Naive B cell (primary cell): ENCODE results near the gene HEYL. TPM values are rescaled to one million over a fixed set of nuclear protein-coding genes. Genes with fewer than 3 reads are reported as not detected.

Experiments used
- polyA plus RNA-seq, 6 donors: library from polyadenylated mRNA; unstranded; fragments of 300-500 nt; fragmentation: Illumina TruSeq; gene quantifications; one replicate each; pipeline ENCODE4 v1.2.3, GENCODE V29; 2021; ENCODE audit warnings: low read depth in 6 of 6

HEYL gene
- polyA plus RNA-seq, 6 donors from 2014 or later: not detected

Other genes starting within 250 kb of the HEYL start
- 1 to 10 TPM in 1 of 6 donors, under 1 TPM in 1, not detected in 4; 0.95 to 1.3 TPM for gene BMP8A, start 148.0 kb downstream of the HEYL start, polyA plus RNA-seq
- 10 to 100 TPM in 5 of 6 donors, 1 to 10 TPM in 1; 8.0 to 32.3 (median 15.9) TPM for gene PABPC4, start 62.9 kb downstream of the HEYL start, polyA plus RNA-seq
- gene NT5C1A, start 32.5 kb upstream of the HEYL start, polyA plus RNA-seq: not detected
- gene HPCAL4, start 51.8 kb upstream of the HEYL start, polyA plus RNA-seq: not detected
- 100 to 1,000 TPM in 2 of 6 donors, 10 to 100 TPM in 4; 52.8 to 118 (median 82.0) TPM for gene PPIE, start 99.2 kb upstream of the HEYL start, polyA plus RNA-seq
- gene OXCT2, start 131.7 kb upstream of the HEYL start, polyA plus RNA-seq: 1 to 10 TPM in 1 of 6 donors, under 1 TPM in 2, not detected in 3; 0.47 to 2.3 (median 0.92) TPM
- under 1 TPM in 4 of 6 donors, not detected in 2; 0.09 to 0.84 (median 0.31) TPM for gene BMP8B, start 149.2 kb upstream of the HEYL start, polyA plus RNA-seq
- gene TRIT1, start 243.9 kb upstream of the HEYL start, polyA plus RNA-seq: 10 to 100 TPM in 1 of 6 donors, 1 to 10 TPM in 5; 4.4 to 10.2 (median 6.9) TPM